ENCODE results near the gene HRNR.

DNA sequence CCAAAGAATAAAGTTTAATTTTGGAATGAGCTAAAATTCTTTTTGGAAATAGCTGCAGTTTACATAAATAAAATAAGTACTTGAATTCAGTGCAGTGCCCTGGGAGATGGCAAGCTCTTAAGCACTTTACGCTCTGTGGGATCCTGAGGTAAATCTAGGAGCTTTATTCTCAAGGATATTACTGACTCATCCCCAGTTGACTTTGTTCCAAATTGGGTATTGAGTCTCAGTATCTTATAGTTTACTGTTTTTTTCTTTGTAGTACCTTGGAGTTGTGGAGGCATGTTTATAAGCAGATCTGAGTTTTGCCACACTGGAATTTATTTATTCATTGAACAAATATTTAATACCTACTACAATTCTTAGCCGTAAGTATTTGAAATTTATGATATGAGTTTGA, 27.4 kb upstream of the HRNR start:
- TF ChIP-seq POLR2A (IDR thresholded peaks at IDR 0.05) (no peak), POLR2AphosphoS5 (IDR thresholded peaks at IDR 0.05; ENCODE audit: insufficient read depth in 1 of 2, low read depth in 1 of 2) (no peak)
- TF ChIP-seq, protein P1, sequence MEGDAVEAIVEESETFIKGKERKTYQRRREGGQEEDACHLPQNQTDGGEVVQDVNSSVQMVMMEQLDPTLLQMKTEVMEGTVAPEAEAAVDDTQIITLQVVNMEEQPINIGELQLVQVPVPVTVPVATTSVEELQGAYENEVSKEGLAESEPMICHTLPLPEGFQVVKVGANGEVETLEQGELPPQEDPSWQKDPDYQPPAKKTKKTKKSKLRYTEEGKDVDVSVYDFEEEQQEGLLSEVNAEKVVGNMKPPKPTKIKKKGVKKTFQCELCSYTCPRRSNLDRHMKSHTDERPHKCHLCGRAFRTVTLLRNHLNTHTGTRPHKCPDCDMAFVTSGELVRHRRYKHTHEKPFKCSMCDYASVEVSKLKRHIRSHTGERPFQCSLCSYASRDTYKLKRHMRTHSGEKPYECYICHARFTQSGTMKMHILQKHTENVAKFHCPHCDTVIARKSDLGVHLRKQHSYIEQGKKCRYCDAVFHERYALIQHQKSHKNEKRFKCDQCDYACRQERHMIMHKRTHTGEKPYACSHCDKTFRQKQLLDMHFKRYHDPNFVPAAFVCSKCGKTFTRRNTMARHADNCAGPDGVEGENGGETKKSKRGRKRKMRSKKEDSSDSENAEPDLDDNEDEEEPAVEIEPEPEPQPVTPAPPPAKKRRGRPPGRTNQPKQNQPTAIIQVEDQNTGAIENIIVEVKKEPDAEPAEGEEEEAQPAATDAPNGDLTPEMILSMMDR (IDR thresholded peaks at IDR 0.05), result no peak
